MM.1S (cell line): ENCODE data around the gene PMFBP1.
A peak's percentile ranks its signal among the peaks of the same experiment; 100 is the strongest.

Source experiments
- DNase-seq: peaks from one replicate; pipeline ENCODE4 v3.0.0-alpha.2; 2015
- H2AFZ ChIP-seq: fragments of 300-600 bp; sonication (generic); 2 replicates; pipeline ENCODE4 v1.6.0; 2016; ENCODE audit warnings: antibody characterized with exemption, low read length
- H3F3A ChIP-seq: fragments of 300-600 bp; sonication (generic); 2 replicates; pipeline ENCODE4 v1.6.1; 2016; ENCODE audit warnings: mild to moderate bottlenecking, antibody characterized with exemption, low read length, moderate library complexity, mixed read lengths; ENCODE audit not compliant: insufficient read depth
- H3K27ac ChIP-seq: fragments of 300-600 bp; sonication (generic); 2 replicates; pipeline ENCODE4 v1.5.1; 2016; ENCODE audit warnings: mild to moderate bottlenecking, low read length
- H3K27me3 ChIP-seq: fragments of 300-600 bp; sonication (generic); replicated peaks from 2 replicates; pipeline ENCODE4 v1.6.0; 2016; ENCODE audit warnings: low read length; ENCODE audit not compliant: insufficient read depth
- H3K36me3 ChIP-seq: fragments of 300-600 bp; sonication (generic); replicated peaks from 2 replicates; pipeline ENCODE4 v1.6.1; 2016; ENCODE audit warnings: mild to moderate bottlenecking, low read length, mixed read lengths; ENCODE audit not compliant: insufficient read depth
- H3K4me1 ChIP-seq: fragments of 300-600 bp; sonication (generic); 2 replicates; pipeline ENCODE4 v1.6.1; 2016; ENCODE audit warnings: low read length, mixed read lengths
- H3K4me2 ChIP-seq: fragments of 300-600 bp; sonication (generic); 2 replicates; pipeline ENCODE4 v1.6.0; 2016; ENCODE audit warnings: low read depth, low read length
- H3K4me3 ChIP-seq: fragments of 300-600 bp; sonication (generic); 2 replicates; pipeline ENCODE4 v1.5.1; 2016; ENCODE audit warnings: low read length, mixed read lengths
- H3K79me2 ChIP-seq: fragments of 300-600 bp; sonication (generic); 2 replicates; pipeline ENCODE4 v1.6.1; 2016; ENCODE audit warnings: mixed run types, low read length, mixed read lengths
- H3K9ac ChIP-seq: fragments of 300-600 bp; sonication (generic); 2 replicates; pipeline ENCODE4 v1.6.1; 2016; ENCODE audit warnings: low read length, mixed read lengths
- H3K9me2 ChIP-seq: fragments of 300-600 bp; sonication (generic); replicated peaks from 2 replicates; pipeline ENCODE4 v1.6.1; 2016; ENCODE audit warnings: mild to moderate bottlenecking, low read length, mixed read lengths; ENCODE audit not compliant: insufficient read depth
- H3K9me3 ChIP-seq: fragments of 300-600 bp; sonication (generic); replicated peaks from 2 replicates; pipeline ENCODE4 v1.6.1; 2016; ENCODE audit warnings: mild to moderate bottlenecking, low read length, mixed read lengths; ENCODE audit not compliant: insufficient read depth
- H4K20me1 ChIP-seq: fragments of 300-600 bp; sonication (generic); 2 replicates; pipeline ENCODE4 v1.6.1; 2016; ENCODE audit warnings: mild to moderate bottlenecking, low read length, moderate library complexity, mixed read lengths; ENCODE audit not compliant: insufficient read depth
- CTCF ChIP-seq: fragments of 300-600 bp; sonication (generic); IDR thresholded peaks from 2 replicates; pipeline ENCODE4 v1.5.1; 2016; ENCODE audit warnings: antibody characterized with exemption, low read length, mixed read lengths
- EZH2 ChIP-seq: fragments of 300-600 bp; sonication (generic); optimal IDR thresholded peaks from 2 replicates; pipeline ENCODE3; 2017; ENCODE audit warnings: low read depth, mild to moderate bottlenecking, antibody characterized with exemption, low read length, mixed read lengths
- EZH2phosphoT487 ChIP-seq: fragments of 300-600 bp; sonication (generic); IDR thresholded peaks from 2 replicates; pipeline ENCODE4 v1.6.1; 2018; ENCODE audit warnings: antibody characterized with exemption, low read length

The PMFBP1 gene

DNA sequence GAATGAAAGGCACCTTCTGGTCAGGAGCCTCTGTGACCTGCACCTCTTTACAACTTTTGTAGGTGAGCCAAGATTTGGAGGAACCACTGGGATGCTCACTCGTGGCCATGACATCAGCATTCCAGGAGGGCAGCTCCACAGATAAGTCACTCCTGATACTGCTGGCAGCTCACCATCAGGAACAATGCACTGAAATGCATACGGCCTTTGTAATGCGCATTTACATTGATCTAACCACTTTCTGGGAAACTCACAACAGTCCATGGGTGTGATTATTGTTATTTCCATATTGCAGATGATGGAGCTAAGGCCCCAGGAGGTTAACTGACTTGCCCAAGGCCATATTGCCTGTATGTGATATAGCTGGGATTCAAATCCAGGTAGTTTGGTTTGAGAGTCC, 34.3 kb upstream of the PMFBP1 start:
- Histone ChIP-seq H3K79me2 (no peaks in the 10 kb centered on the region), H3K9ac (no peak overlapping the region), H3K36me3 (no peaks in the 10 kb centered on the region), H3K27ac (no peak overlapping the region), H2AFZ (no peak overlapping the region), H3K4me3 (no peak overlapping the region), H3K4me2 (no peak overlapping the region), H3K9me3 (no peaks in the 10 kb centered on the region), H3F3A (peaks cover 14% of the 10 kb centered on the region), H4K20me1 (no peaks in the 10 kb centered on the region), H3K27me3 (no peaks in the 10 kb centered on the region), H3K4me1 (peaks cover 20% of the 10 kb centered on the region), H3K9me2 (no peaks in the 10 kb centered on the region)
- TF ChIP-seq CTCF (no peak), EZH2 (no peak), EZH2phosphoT487 (no peak)
- DNase-seq: no peak

DNA sequence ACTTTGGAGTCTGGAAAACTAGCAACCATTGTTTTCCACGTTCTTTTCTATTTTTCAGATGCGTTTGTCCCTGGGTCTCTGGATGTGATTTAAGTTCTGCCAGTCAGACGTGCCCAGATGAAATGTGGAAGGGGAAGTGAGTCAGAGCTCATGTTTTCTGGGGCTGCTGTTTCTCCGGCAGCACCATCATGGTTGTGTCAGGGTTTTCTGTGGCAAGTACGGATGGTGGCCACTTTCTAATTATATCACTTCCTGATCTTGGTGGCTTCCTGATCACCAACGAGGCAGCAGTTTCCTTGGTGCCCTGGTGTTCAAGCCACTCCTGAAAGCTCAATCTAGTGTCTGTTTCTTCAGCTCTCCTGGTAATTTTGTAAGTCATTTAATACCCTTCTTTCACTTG, 31.4 kb upstream of the PMFBP1 start:
- Histone ChIP-seq H3K4me3 (peak overlapping the region; percentile 46), H3K79me2 (no peaks in the 10 kb centered on the region), H3K27ac (peak overlapping the region; percentile 68), H3K9me2 (no peaks in the 10 kb centered on the region), H3K4me1 (peaks cover 20% of the 10 kb centered on the region), H3K36me3 (no peaks in the 10 kb centered on the region), H3F3A (peaks cover 14% of the 10 kb centered on the region), H3K9ac (peak overlapping the region; percentile 38; the same call in 1 of the 2 replicates), H2AFZ (peak overlapping the region; percentile 77), H4K20me1 (no peaks in the 10 kb centered on the region), H3K9me3 (no peaks in the 10 kb centered on the region), H3K4me2 (peak overlapping the region; percentile 85), H3K27me3 (no peaks in the 10 kb centered on the region)
- DNase-seq: peak; percentile 54
- TF ChIP-seq EZH2phosphoT487 (no peak), CTCF (no peak), EZH2 (no peak)

GRCh38 chr16:72202014-72202413, 30.1 kb upstream of the PMFBP1 start:
- Histone ChIP-seq H4K20me1 (no peaks in the 10 kb centered on the region), H3K4me2 (no peak overlapping the region), H2AFZ (no peak overlapping the region), H3K9ac (no peak overlapping the region), H3K27me3 (no peaks in the 10 kb centered on the region), H3K4me1 (peaks cover 20% of the 10 kb centered on the region), H3F3A (peaks cover 14% of the 10 kb centered on the region), H3K4me3 (no peak overlapping the region), H3K36me3 (no peaks in the 10 kb centered on the region), H3K79me2 (no peaks in the 10 kb centered on the region), H3K9me2 (no peaks in the 10 kb centered on the region), H3K9me3 (no peaks in the 10 kb centered on the region), H3K27ac (no peak overlapping the region)
- TF ChIP-seq EZH2phosphoT487: no peak
- TF ChIP-seq CTCF: no peak
- TF ChIP-seq EZH2: no peak
- DNase-seq: no peak
